HEK293 (cell line): Measurements from ENCODE around the gene CTIF.

Experiments
- CTCF ChIP-seq: fragments of 450-650 bp; formaldehyde crosslinking; IDR thresholded peaks from 2 replicates; pipeline ENCODE4 v1.5.1; 2016; ENCODE audit warnings: missing biosample characterization, missing genetic modification characterization
- GFI1B ChIP-seq: fragments of 450-650 bp; formaldehyde crosslinking; IDR thresholded peaks from 2 replicates; pipeline ENCODE4 v1.5.1; 2016; ENCODE audit warnings: missing biosample characterization, missing genetic modification characterization
- GLIS2 ChIP-seq: fragments of 450-650 bp; formaldehyde crosslinking; IDR thresholded peaks from 2 replicates; pipeline ENCODE4 v1.5.1; 2016; ENCODE audit warnings: missing biosample characterization, missing genetic modification characterization
- YY1 ChIP-seq: fragments of 450-650 bp; formaldehyde crosslinking; IDR thresholded peaks from 2 replicates; pipeline ENCODE4 v1.5.1; 2018; ENCODE audit warnings: missing biosample characterization, missing genetic modification characterization
- ZNF274 ChIP-seq, 2 experiments: fragments of 200-500 bp in 1 of 2; fragments of 450-650 bp in 1 of 2; sonication (Bioruptor generic) in 1 of 2; formaldehyde crosslinking in 1 of 2; IDR thresholded peaks; 2 replicates each; pipeline versions ENCODE4 v1.5.1 to v1.6.1; 2014 to 2016; ENCODE audit warnings: borderline replicate concordance in 1 of 2, inconsistent platforms in 1 of 2, low read length in 1 of 2, missing biosample characterization in 1 of 2, missing genetic modification characterization in 1 of 2
- ZNF514 ChIP-seq: fragments of 450-650 bp; formaldehyde crosslinking; IDR thresholded peaks from 2 replicates; pipeline ENCODE4 v1.5.1; 2016; ENCODE audit warnings: missing biosample characterization, missing genetic modification characterization
- ZNF692 ChIP-seq: fragments of 450-650 bp; formaldehyde crosslinking; IDR thresholded peaks from 2 replicates; pipeline ENCODE4 v1.5.1; 2016; ENCODE audit warnings: missing biosample characterization, missing genetic modification characterization
- ZSCAN5A ChIP-seq: fragments of 450-650 bp; formaldehyde crosslinking; IDR thresholded peaks from 2 replicates; pipeline ENCODE4 v1.5.1; 2016; ENCODE audit warnings: missing biosample characterization, missing genetic modification characterization
- TF ChIP-seq, protein P1 (sequence below): fragments of 450-650 bp; formaldehyde crosslinking; IDR thresholded peaks from 2 replicates; pipeline ENCODE4 v1.5.1; 2016; ENCODE audit warnings: missing biosample characterization, missing genetic modification characterization

- TF ChIP-seq ZNF274 (IDR thresholded peaks at IDR 0.05; ENCODE audit: low read length): no peak
- no peak for TF ChIP-seq ZNF274 (tag by site-specific recombination; IDR thresholded peaks at IDR 0.05; ENCODE audit: borderline replicate concordance)
- no peak for TF ChIP-seq CTCF (tag by site-specific recombination)
- TF ChIP-seq, protein P1, sequence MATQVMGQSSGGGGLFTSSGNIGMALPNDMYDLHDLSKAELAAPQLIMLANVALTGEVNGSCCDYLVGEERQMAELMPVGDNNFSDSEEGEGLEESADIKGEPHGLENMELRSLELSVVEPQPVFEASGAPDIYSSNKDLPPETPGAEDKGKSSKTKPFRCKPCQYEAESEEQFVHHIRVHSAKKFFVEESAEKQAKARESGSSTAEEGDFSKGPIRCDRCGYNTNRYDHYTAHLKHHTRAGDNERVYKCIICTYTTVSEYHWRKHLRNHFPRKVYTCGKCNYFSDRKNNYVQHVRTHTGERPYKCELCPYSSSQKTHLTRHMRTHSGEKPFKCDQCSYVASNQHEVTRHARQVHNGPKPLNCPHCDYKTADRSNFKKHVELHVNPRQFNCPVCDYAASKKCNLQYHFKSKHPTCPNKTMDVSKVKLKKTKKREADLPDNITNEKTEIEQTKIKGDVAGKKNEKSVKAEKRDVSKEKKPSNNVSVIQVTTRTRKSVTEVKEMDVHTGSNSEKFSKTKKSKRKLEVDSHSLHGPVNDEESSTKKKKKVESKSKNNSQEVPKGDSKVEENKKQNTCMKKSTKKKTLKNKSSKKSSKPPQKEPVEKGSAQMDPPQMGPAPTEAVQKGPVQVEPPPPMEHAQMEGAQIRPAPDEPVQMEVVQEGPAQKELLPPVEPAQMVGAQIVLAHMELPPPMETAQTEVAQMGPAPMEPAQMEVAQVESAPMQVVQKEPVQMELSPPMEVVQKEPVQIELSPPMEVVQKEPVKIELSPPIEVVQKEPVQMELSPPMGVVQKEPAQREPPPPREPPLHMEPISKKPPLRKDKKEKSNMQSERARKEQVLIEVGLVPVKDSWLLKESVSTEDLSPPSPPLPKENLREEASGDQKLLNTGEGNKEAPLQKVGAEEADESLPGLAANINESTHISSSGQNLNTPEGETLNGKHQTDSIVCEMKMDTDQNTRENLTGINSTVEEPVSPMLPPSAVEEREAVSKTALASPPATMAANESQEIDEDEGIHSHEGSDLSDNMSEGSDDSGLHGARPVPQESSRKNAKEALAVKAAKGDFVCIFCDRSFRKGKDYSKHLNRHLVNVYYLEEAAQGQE (tag by site-specific recombination): no peak
- no peak for TF ChIP-seq YY1 (tag by site-specific recombination)
- no peak for TF ChIP-seq ZSCAN5A (tag by site-specific recombination)
- TF ChIP-seq GLIS2 (tag by site-specific recombination): no peak
- TF ChIP-seq GFI1B (tag by site-specific recombination): no peak
- no peak for TF ChIP-seq ZNF514
- no peak for TF ChIP-seq ZNF692 (tag by site-specific recombination)
These were observed 13.3 kb downstream of the CTIF start for GRCh38 chr18:48552130-48552529.
